DND-41 (cell line): ENCODE results near the gene ADD1.

Source experiments
- CTCF ChIP-seq: IDR thresholded peaks from 2 replicates; pipeline ENCODE4 v1.5.1; 2012; ENCODE audit warnings: borderline replicate concordance, low read length, moderate library complexity, mild to moderate bottlenecking; ENCODE audit not compliant: poor library complexity, severe bottlenecking; ENCODE audit errors: extremely low read depth
- EZH2 ChIP-seq: IDR thresholded peaks from 3 replicates; pipeline ENCODE4 v1.6.1; 2012; ENCODE audit warnings: borderline replicate concordance, low read depth, mild to moderate bottlenecking, moderate library complexity, low read length, inconsistent platforms; ENCODE audit not compliant: severe bottlenecking

GRCh38 chr4:2908686-2909085, 65.0 kb downstream of the ADD1 start:
- TF ChIP-seq CTCF: no peak
- TF ChIP-seq EZH2: no peak
